GM23338 (cell line): ENCODE results near the gene SLC9A3. TPM values are rescaled to one million over a fixed set of nuclear protein-coding genes. Genes with fewer than 3 reads are reported as not detected.

Source experiments
- CREB1 ChIP-seq: fragments of 250-450 bp; sonication (Bioruptor Pico); IDR thresholded peaks from 2 replicates; pipeline ENCODE4 v1.5.0; 2020; ENCODE audit warnings: low read depth, mild to moderate bottlenecking, moderate library complexity
- EZH2 ChIP-seq: fragments of 200-600 bp; sonication (generic); IDR thresholded peaks from one replicate; pipeline ENCODE4 v1.8.0; 2017; ENCODE audit warnings: antibody characterized with exemption, mild to moderate bottlenecking, low read depth; ENCODE audit not compliant: unreplicated experiment
- EZH2phosphoT487 ChIP-seq: fragments of 200-600 bp; sonication (generic); IDR thresholded peaks from one replicate; pipeline ENCODE4 v1.8.1; 2018; ENCODE audit warnings: antibody characterized with exemption; ENCODE audit not compliant: unreplicated experiment
- JUNB ChIP-seq: IDR thresholded peaks from one replicate; pipeline ENCODE4 v1.6.1; 2016; ENCODE audit warnings: antibody characterized with exemption; ENCODE audit not compliant: unreplicated experiment
- NANOG ChIP-seq: IDR thresholded peaks from 2 replicates; pipeline ENCODE4 v1.6.1; 2016; ENCODE audit warnings: antibody characterized with exemption, borderline replicate concordance
- ZNF331 ChIP-seq: fragments of 250-450 bp; sonication (Bioruptor Pico); IDR thresholded peaks from 2 replicates; pipeline ENCODE4 v1.5.0; 2020; ENCODE audit warnings: low read depth, mild to moderate bottlenecking, moderate library complexity
- polyA plus RNA-seq: library from polyadenylated mRNA; unstranded; fragments of >200 nt; fragmentation: Nextera tagmentation; extraction: Ambion mirVana; gene quantifications from 2 replicates; pipeline ENCODE4 v1.2.1, GENCODE V29; 2016
- total RNA-seq: library from RNA; depleted of rRNA; stranded (reverse); fragments of >200 nt; shearing (Covaris generic); gene quantifications from 2 replicates; pipeline ENCODE4 v1.2.3, GENCODE V29; 2014
- TF ChIP-seq, protein P1 (sequence below): fragments of 250-450 bp; sonication (Bioruptor Pico); IDR thresholded peaks from 2 replicates; pipeline ENCODE4 v1.5.0; 2020; ENCODE audit warnings: mild to moderate bottlenecking, moderate library complexity
- TF ChIP-seq, protein P2 (sequence below), 2 experiments: fragments of 200-600 bp in 1 of 2; sonication (generic) in 1 of 2; conservative IDR thresholded peaks; 2 replicates each; pipeline versions ENCODE4 v1.5.1 to v1.6.1; 2016 to 2017; ENCODE audit warnings: antibody characterized with exemption in 2 of 2, low read depth in 2 of 2, mild to moderate bottlenecking in 2 of 2, moderate library complexity in 1 of 2
- TF ChIP-seq, protein P3 (sequence below): IDR thresholded peaks from 2 replicates; pipeline ENCODE4 v1.6.1; 2016; ENCODE audit warnings: antibody characterized with exemption

Gene SLC9A3
- total and polyA plus RNA-seq, 2 experiments from 2014 or later: 0.39 to 3.1 TPM

DNA sequence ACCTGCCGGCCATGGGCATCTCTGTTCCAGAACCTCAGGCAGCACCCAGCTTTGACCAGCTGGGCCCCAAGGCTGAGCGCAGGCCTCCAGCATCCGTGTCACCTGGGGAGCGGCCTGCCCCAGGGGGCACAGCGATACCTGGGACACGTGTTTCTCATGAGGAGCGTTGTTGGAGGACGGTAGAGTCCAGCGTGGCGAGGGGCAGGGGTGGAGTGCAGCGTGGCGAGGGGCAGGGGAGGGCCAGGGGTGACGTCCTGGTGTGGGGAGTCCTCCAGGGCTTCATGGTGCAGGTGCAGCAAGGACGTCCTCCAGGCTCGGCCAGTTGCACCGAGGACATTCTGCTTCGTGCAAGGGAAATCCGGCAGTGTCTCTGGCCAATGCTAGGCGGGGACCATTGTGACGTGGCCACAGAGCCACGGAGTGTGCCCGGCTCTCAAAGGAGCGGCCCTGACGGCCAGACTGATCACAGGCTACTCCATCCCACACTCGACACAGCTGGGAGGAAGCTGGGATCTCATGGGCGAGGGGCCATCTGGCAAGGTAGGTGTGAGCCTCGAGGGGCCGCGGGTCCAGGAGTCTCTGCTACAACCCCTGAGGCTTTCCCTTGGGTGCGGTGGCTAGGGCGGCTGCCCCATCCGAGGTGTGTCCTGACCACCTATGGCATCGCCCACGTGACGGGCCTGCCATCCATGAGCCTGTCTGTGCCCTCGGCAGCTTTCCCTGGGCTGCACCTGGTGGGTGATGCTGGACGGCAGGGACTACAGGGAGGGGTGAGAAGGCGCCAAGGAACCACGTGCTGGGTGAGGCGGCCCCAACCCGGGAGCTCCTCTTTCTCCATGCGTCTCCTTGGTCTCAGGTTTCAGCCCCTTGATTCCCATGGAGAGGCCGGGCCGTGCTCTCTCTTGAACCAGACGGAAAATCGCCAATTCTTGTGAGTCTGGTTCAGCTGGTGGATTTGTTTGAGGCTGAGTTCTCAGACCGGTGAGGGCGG, 33.8 kb downstream of the SLC9A3 start (continued):
- TF ChIP-seq, protein P1, sequence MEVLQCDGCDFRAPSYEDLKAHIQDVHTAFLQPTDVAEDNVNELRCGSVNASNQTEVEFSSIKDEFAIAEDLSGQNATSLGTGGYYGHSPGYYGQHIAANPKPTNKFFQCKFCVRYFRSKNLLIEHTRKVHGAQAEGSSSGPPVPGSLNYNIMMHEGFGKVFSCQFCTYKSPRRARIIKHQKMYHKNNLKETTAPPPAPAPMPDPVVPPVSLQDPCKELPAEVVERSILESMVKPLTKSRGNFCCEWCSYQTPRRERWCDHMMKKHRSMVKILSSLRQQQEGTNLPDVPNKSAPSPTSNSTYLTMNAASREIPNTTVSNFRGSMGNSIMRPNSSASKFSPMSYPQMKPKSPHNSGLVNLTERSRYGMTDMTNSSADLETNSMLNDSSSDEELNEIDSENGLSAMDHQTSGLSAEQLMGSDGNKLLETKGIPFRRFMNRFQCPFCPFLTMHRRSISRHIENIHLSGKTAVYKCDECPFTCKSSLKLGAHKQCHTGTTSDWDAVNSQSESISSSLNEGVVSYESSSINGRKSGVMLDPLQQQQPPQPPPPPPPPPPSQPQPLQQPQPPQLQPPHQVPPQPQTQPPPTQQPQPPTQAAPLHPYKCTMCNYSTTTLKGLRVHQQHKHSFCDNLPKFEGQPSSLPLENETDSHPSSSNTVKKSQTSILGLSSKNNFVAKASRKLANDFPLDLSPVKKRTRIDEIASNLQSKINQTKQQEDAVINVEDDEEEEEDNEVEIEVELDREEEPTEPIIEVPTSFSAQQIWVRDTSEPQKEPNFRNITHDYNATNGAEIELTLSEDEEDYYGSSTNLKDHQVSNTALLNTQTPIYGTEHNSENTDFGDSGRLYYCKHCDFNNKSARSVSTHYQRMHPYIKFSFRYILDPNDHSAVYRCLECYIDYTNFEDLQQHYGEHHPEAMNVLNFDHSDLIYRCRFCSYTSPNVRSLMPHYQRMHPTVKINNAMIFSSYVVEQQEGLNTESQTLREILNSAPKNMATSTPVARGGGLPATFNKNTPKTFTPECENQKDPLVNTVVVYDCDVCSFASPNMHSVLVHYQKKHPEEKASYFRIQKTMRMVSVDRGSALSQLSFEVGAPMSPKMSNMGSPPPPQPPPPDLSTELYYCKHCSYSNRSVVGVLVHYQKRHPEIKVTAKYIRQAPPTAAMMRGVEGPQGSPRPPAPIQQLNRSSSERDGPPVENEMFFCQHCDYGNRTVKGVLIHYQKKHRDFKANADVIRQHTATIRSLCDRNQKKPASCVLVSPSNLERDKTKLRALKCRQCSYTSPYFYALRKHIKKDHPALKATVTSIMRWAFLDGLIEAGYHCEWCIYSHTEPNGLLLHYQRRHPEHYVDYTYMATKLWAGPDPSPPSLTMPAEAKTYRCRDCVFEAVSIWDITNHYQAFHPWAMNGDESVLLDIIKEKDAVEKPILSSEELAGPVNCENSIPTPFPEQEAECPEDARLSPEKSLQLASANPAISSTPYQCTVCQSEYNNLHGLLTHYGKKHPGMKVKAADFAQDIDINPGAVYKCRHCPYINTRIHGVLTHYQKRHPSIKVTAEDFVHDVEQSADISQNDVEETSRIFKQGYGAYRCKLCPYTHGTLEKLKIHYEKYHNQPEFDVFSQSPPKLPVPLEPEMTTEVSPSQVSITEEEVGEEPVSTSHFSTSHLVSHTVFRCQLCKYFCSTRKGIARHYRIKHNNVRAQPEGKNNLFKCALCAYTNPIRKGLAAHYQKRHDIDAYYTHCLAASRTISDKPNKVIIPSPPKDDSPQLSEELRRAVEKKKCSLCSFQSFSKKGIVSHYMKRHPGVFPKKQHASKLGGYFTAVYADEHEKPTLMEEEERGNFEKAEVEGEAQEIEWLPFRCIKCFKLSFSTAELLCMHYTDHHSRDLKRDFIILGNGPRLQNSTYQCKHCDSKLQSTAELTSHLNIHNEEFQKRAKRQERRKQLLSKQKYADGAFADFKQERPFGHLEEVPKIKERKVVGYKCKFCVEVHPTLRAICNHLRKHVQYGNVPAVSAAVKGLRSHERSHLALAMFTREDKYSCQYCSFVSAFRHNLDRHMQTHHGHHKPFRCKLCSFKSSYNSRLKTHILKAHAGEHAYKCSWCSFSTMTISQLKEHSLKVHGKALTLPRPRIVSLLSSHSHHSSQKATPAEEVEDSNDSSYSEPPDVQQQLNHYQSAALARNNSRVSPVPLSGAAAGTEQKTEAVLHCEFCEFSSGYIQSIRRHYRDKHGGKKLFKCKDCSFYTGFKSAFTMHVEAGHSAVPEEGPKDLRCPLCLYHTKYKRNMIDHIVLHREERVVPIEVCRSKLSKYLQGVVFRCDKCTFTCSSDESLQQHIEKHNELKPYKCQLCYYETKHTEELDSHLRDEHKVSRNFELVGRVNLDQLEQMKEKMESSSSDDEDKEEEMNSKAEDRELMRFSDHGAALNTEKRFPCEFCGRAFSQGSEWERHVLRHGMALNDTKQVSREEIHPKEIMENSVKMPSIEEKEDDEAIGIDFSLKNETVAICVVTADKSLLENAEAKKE: no peak
- TF ChIP-seq EZH2phosphoT487 (no peak), NANOG (no peak), ZNF331 (CRISPR knock-in tag) (no peak), CREB1 (CRISPR knock-in tag) (no peak), JUNB (no peak), EZH2 (no peak)
- TF ChIP-seq, protein P2, sequence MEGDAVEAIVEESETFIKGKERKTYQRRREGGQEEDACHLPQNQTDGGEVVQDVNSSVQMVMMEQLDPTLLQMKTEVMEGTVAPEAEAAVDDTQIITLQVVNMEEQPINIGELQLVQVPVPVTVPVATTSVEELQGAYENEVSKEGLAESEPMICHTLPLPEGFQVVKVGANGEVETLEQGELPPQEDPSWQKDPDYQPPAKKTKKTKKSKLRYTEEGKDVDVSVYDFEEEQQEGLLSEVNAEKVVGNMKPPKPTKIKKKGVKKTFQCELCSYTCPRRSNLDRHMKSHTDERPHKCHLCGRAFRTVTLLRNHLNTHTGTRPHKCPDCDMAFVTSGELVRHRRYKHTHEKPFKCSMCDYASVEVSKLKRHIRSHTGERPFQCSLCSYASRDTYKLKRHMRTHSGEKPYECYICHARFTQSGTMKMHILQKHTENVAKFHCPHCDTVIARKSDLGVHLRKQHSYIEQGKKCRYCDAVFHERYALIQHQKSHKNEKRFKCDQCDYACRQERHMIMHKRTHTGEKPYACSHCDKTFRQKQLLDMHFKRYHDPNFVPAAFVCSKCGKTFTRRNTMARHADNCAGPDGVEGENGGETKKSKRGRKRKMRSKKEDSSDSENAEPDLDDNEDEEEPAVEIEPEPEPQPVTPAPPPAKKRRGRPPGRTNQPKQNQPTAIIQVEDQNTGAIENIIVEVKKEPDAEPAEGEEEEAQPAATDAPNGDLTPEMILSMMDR (conservative IDR thresholded peaks at IDR 0.05; ENCODE audit: low read depth in 2 of 2): no peak
- TF ChIP-seq, protein P3, sequence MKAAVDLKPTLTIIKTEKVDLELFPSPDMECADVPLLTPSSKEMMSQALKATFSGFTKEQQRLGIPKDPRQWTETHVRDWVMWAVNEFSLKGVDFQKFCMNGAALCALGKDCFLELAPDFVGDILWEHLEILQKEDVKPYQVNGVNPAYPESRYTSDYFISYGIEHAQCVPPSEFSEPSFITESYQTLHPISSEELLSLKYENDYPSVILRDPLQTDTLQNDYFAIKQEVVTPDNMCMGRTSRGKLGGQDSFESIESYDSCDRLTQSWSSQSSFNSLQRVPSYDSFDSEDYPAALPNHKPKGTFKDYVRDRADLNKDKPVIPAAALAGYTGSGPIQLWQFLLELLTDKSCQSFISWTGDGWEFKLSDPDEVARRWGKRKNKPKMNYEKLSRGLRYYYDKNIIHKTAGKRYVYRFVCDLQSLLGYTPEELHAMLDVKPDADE: no peak
